IPS DF 6.9 (cell line): ENCODE results near the gene FSHB.

Experiments used
- DNase-seq: peaks from one replicate; pipeline ENCODE4 v3.0.0-alpha.2; 2013; ENCODE audit warnings: low read depth, low spot score
- H3K27ac ChIP-seq: one replicate; pipeline ENCODE4 v1.5.1; 2013; ENCODE audit warnings: low read length, control low read depth
- H3K27me3 ChIP-seq: 2 replicates; pipeline ENCODE4 v1.6.1; 2013; ENCODE audit warnings: mild to moderate bottlenecking, low read length; ENCODE audit not compliant: control insufficient read depth, insufficient read depth
- H3K36me3 ChIP-seq: 2 replicates; pipeline ENCODE4 v1.6.1; 2013; ENCODE audit warnings: low read length; ENCODE audit not compliant: control insufficient read depth, insufficient read depth
- H3K4me1 ChIP-seq: 2 replicates; pipeline ENCODE4 v1.6.1; 2013; ENCODE audit warnings: low read length; ENCODE audit not compliant: control insufficient read depth, insufficient read depth
- H3K4me3 ChIP-seq: 2 replicates; pipeline ENCODE4 v1.5.1; 2013; ENCODE audit warnings: mild to moderate bottlenecking, low read length
- H3K9me3 ChIP-seq: 2 replicates; pipeline ENCODE4 v1.6.1; 2013; ENCODE audit warnings: low read length, inconsistent platforms; ENCODE audit not compliant: control insufficient read depth, insufficient read depth
- WGBS: extraction: QIAGEN DNeasy Blood & Tissue Kit; methylation state at CpG from one replicate; pipeline ENCODE4 v1.1.7; 2013; ENCODE audit warnings: mixed read lengths, missing lambda C conversion rate; ENCODE audit not compliant: insufficient read length, insufficient coverage; 5-methylcytosine and 5-hydroxymethylcytosine counted together

Gene FSHB

DNA sequence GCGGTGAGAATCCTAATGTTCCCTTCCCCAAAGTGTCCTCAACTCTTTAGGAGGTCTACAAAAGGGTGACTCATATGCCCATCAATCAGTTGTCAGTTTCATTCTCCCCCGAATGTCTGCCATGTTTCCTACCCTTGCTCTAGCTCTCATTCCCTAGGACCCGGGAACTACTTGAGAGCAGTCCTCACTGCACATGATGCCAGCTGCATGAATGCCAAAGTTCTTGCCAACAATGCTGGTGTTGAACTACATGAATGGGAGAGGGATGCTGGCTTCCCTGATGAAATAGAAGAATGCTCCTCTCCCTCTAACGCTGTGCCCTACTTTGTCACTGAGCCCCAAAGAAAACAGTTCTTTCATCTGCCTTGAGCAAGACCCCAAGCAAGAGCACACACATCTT lies 12.5 kb upstream of the FSHB start:
- H3K4me1 ChIP-seq, result no peaks in the 10 kb centered on the region
- H3K9me3 ChIP-seq, result no peaks in the 10 kb centered on the region
- no peaks in the 10 kb centered on the region for H3K36me3 ChIP-seq
- H3K4me3 ChIP-seq, result no peak overlapping the region
- H3K27ac ChIP-seq, result no peak overlapping the region
- WGBS, result no CpG with 5 or more reads among the region's 4 CpGs
- DNase-seq, result no peak
- no peaks in the 10 kb centered on the region for H3K27me3 ChIP-seq

DNA sequence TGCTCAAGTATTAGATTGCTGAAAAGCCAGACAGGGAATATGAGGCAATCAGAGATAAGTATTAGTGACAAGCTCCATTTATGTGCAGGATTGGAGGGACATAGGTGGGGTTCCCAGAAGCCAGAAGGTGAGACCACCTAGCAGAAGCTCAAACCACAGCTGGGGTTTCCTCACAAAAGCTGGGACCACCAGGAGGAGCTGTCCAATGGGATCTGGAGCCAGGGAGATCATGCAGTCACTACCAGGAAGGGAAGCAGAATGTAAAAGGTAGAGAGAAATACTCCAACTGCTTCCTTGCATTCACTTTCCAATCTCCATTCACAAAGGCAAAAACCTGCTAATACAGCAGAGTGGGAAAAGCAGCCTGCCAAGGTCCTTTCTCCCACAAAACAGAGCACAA lies 5.2 kb upstream of the FSHB start:
- Histone ChIP-seq H3K36me3 (no peaks in the 10 kb centered on the region), H3K4me1 (no peaks in the 10 kb centered on the region), H3K4me3 (no peak overlapping the region), H3K27me3 (no peaks in the 10 kb centered on the region), H3K9me3 (no peaks in the 10 kb centered on the region; the same call in 1 of the 2 replicates), H3K27ac (no peak overlapping the region)
- DNase-seq, result no peak

GRCh38 chr11:30228323-30228884 lies 2.4 kb upstream of the FSHB start:
- no peak overlapping the region for H3K4me3 ChIP-seq
- H3K36me3 ChIP-seq, result no peaks in the 10 kb centered on the region
- H3K9me3 ChIP-seq, result no peaks in the 10 kb centered on the region; the same call in 1 of the 2 replicates
- H3K27ac ChIP-seq, result no peak overlapping the region
- WGBS, result 100% methylated on average over 2 of the region's 5 CpGs
- no peaks in the 10 kb centered on the region for H3K27me3 ChIP-seq
- no peaks in the 10 kb centered on the region for H3K4me1 ChIP-seq
- DNase-seq, result no peak

- no peaks in the 10 kb centered on the region for H3K9me3 ChIP-seq
- no peak overlapping the region for H3K4me3 ChIP-seq
- H3K27ac ChIP-seq, result no peak overlapping the region
- no peaks in the 10 kb centered on the region for H3K27me3 ChIP-seq
- no CpG with 5 or more reads among the region's 2 CpGs for WGBS
- no peaks in the 10 kb centered on the region for H3K4me1 ChIP-seq
- H3K36me3 ChIP-seq, result no peaks in the 10 kb centered on the region
- no peak for DNase-seq
Measured at GRCh38 chr11:30239025-30239424, 8.2 kb downstream of the FSHB start.

GRCh38 chr11:30244265-30244664 lies 13.5 kb downstream of the FSHB start:
- no peaks in the 10 kb centered on the region for H3K4me1 ChIP-seq
- H3K27me3 ChIP-seq, result no peaks in the 10 kb centered on the region
- H3K4me3 ChIP-seq, result no peak overlapping the region
- H3K36me3 ChIP-seq, result no peaks in the 10 kb centered on the region
- no peak overlapping the region for H3K27ac ChIP-seq
- H3K9me3 ChIP-seq, result no peaks in the 10 kb centered on the region
- WGBS, result no CpG with 5 or more reads among the region's 1 CpG
- DNase-seq, result no peak

DNA sequence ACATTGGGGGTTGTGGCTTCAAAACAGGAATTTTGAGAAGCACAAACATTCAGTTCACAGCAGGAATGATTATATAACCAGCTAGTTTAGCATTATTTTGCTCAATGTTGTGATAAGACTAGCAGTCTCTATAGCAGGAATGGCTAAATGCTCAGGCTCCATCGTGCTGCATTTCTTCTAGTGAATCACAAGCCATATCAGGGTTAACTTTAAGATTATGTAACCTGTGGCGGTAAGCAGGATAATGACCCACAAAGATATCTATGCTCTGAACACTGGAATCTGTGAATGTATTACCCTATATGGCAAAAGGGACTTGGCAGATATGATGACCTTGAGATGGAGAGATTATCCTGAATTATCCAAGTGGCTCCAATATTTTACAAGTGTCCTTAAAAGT lies 14.8 kb downstream of the FSHB start:
- H3K27ac ChIP-seq, result no peak overlapping the region
- DNase-seq, result no peak
- no peaks in the 10 kb centered on the region for H3K36me3 ChIP-seq
- H3K4me3 ChIP-seq, result no peak overlapping the region
- WGBS, result no CpG with 5 or more reads among the region's 2 CpGs
- no peaks in the 10 kb centered on the region for H3K9me3 ChIP-seq
- H3K27me3 ChIP-seq, result no peaks in the 10 kb centered on the region
- H3K4me1 ChIP-seq, result no peaks in the 10 kb centered on the region

GRCh38 chr11:30254307-30255298 lies 23.8 kb downstream of the FSHB start:
- no CpG with 5 or more reads among the region's 3 CpGs for WGBS
- DNase-seq, result no peak
- H3K4me1 ChIP-seq, result no peaks in the 10 kb centered on the region
- no peak overlapping the region for H3K27ac ChIP-seq
- H3K4me3 ChIP-seq, result no peak overlapping the region
- no peaks in the 10 kb centered on the region for H3K27me3 ChIP-seq
- no peaks in the 10 kb centered on the region for H3K36me3 ChIP-seq
- no peaks in the 10 kb centered on the region for H3K9me3 ChIP-seq

DNA sequence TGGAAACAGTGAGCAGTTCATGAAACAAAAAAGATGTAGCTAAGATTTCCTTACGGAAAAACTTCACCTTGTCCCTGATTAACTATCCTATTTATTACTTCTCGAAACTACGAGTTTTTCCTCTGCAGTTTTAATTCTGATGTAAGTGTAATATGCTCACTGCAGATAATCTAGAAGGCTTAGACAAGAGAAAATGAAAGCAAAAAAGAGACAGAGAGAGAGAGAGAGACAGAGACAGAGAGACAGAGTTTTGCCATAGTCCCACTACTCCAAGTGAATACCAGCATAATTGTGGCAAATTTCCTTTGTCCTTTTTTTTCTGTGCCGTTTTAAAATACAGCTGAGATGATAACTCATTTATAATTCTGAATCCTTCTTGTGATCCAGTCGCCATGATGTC lies 24.8 kb downstream of the FSHB start:
- no peaks in the 10 kb centered on the region for H3K27me3 ChIP-seq

GRCh38 chr11:30257058-30257457 lies 26.2 kb downstream of the FSHB start:
- Histone ChIP-seq H3K27me3 (no peaks in the 10 kb centered on the region), H3K9me3 (no peaks in the 10 kb centered on the region), H3K4me3 (no peak overlapping the region), H3K27ac (no peak overlapping the region), H3K36me3 (no peaks in the 10 kb centered on the region), H3K4me1 (no peaks in the 10 kb centered on the region)
- no CpG with 5 or more reads among the region's 3 CpGs for WGBS
- DNase-seq, result no peak

More for the DNA sequence above, 24.8 kb downstream of the FSHB start:
- H3K27ac ChIP-seq, result no peak overlapping the region
- WGBS, result no CpG with 5 or more reads among the region's 5 CpGs
- H3K4me3 ChIP-seq, result no peak overlapping the region
- no peaks in the 10 kb centered on the region for H3K36me3 ChIP-seq
- no peaks in the 10 kb centered on the region for H3K9me3 ChIP-seq
- no peak for DNase-seq
- no peaks in the 10 kb centered on the region for H3K4me1 ChIP-seq

DNA sequence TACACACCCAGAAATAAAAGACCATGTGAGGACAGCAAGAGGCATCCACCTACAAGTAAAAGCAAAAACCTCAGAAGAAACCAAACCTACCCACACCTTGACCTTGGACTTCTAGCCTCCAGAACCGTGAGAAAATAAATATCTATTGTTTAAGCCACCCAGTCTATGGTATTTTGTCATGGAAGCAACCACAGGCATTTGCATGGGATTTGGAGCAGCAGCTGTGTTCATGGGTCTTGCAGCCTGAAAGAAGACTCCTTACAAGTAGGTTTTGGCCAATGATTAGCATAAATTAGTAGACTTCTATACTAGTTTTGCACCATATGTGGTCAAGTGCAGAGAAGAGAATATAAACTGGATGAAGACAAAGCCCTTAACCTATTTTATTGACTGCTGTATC lies 27.9 kb downstream of the FSHB start:
- no peak overlapping the region for H3K27ac ChIP-seq
- H3K9me3 ChIP-seq, result no peaks in the 10 kb centered on the region
- no peaks in the 10 kb centered on the region for H3K4me1 ChIP-seq
- H3K36me3 ChIP-seq, result no peaks in the 10 kb centered on the region
- H3K27me3 ChIP-seq, result no peaks in the 10 kb centered on the region
- H3K4me3 ChIP-seq, result no peak overlapping the region
- WGBS, result no CpG with 5 or more reads among the region's 1 CpG
- no peak for DNase-seq
